ENCODE results near the gene KRT75. TPM values are rescaled to one million over a fixed set of nuclear protein-coding genes. Genes with fewer than 3 reads are reported as not detected.

Gene KRT75
- total RNA-seq, 1 experiment from 2014 or later: not detected

DNA sequence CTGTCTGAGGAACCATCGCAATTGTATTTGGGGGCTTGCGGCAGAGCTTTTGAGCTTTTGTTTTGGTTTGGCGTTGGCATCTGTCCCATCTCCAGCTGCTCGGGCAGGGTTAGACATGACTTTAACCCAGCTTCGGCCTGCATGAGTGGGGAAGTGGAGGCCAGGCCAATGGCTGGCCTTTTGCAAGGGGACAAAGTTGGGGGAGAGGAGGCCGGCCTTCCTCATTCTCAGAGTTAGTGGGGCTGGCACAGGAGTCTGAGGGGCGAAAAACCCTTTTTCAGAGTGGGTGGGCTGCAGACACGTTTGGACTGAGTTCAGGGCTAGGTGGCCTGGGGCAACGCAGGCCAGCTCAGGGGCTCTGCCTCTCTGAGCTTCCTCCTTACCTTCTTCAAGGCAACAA lies 33.3 kb downstream of the KRT75 start (continued):
- TF ChIP-seq, protein P1, sequence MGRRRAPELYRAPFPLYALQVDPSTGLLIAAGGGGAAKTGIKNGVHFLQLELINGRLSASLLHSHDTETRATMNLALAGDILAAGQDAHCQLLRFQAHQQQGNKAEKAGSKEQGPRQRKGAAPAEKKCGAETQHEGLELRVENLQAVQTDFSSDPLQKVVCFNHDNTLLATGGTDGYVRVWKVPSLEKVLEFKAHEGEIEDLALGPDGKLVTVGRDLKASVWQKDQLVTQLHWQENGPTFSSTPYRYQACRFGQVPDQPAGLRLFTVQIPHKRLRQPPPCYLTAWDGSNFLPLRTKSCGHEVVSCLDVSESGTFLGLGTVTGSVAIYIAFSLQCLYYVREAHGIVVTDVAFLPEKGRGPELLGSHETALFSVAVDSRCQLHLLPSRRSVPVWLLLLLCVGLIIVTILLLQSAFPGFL (CRISPR knock-in tag; IDR thresholded peaks at IDR 0.05; ENCODE audit: borderline replicate concordance): no peak

DNA sequence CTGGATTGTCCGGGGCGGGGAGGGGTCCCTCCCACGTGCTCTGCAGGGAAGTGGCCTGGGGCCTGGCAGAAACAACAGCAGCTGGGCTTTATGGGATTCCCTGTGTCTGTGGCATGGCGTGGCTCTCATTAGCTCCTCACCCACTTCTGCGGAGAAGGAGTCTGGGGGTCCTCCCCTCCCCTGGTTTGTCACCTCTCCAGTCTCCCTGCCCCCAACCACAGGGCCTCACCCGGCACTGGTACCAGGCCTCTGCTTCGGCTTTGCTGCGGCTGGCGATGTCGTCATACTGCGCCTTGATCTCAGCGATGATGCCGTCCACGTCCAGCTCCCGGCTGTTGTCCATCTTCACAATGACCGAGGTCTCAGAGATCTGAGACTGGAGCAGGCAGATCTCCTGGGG lies 34.4 kb downstream of the KRT75 start:
- ATAC-seq (no peak), DNase-seq (ENCODE audit: low spot score) (no peak)
- Mint-ChIP-seq H3K9me3 (no peaks in the 10 kb centered on the region), H3K27me3 (ENCODE audit: low read depth) (peaks cover 4% of the 10 kb centered on the region; the same call in 1 of the 2 replicates), H3K36me3 (no peaks in the 10 kb centered on the region), H3K4me3 (no peak overlapping the region), H3K27ac (no peak overlapping the region), H3K4me1 (peaks cover 9% of the 10 kb centered on the region)
- ChIA-PET POLR2A (no interaction called here), CTCF (interaction anchor here (1.7 kb wide), 1 partner anchor 581 kb away, joined by 3 read pairs; no protein-coding TSS in a partner anchor)
- TF ChIP-seq CBFB (CRISPR knock-in tag; IDR thresholded peaks at IDR 0.05; ENCODE audit: low read depth) (no peak), NR2C2 (CRISPR knock-in tag; IDR thresholded peaks at IDR 0.05) (no peak), TP53 (CRISPR knock-in tag; IDR thresholded peaks at IDR 0.05) (no peak), HMGA2 (CRISPR knock-in tag; IDR thresholded peaks at IDR 0.05) (no peak)
- TF ChIP-seq, protein P2, sequence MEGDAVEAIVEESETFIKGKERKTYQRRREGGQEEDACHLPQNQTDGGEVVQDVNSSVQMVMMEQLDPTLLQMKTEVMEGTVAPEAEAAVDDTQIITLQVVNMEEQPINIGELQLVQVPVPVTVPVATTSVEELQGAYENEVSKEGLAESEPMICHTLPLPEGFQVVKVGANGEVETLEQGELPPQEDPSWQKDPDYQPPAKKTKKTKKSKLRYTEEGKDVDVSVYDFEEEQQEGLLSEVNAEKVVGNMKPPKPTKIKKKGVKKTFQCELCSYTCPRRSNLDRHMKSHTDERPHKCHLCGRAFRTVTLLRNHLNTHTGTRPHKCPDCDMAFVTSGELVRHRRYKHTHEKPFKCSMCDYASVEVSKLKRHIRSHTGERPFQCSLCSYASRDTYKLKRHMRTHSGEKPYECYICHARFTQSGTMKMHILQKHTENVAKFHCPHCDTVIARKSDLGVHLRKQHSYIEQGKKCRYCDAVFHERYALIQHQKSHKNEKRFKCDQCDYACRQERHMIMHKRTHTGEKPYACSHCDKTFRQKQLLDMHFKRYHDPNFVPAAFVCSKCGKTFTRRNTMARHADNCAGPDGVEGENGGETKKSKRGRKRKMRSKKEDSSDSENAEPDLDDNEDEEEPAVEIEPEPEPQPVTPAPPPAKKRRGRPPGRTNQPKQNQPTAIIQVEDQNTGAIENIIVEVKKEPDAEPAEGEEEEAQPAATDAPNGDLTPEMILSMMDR (IDR thresholded peaks at IDR 0.05): no peak

DNA sequence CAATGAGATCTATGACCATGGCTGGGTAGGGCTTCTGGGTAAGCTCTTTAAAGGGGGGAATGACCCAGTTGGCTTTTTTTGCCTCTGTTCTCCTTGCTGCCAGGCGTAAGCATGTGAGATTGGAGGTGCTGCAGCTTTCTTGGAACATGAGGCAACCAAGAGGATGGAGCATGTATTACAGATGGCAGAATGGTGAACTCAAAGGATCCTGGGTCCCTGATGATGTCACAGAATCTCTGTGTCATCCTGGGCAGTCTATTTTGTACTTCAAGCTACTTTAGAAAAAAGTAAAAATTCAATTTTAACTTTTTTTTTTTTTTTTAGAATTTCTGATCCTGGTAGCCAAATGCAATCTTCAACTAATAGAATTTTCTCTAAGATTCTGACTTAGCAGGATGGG lies 36.0 kb downstream of the KRT75 start:
- Mint-ChIP-seq H3K27me3 (ENCODE audit: low read depth) (peaks cover 4% of the 10 kb centered on the region; the same call in 1 of the 2 replicates), H3K27ac (no peak overlapping the region), H3K4me3 (no peak overlapping the region), H3K36me3 (no peaks in the 10 kb centered on the region), H3K4me1 (peaks cover 7% of the 10 kb centered on the region), H3K9me3 (no peaks in the 10 kb centered on the region)
- ChIA-PET CTCF (interaction anchor here (1.1 to 1.6 kb wide), 3 partner anchors 25 to 109 kb away, joined by 3 to 7 read pairs (median 4); no protein-coding TSS in a partner anchor), POLR2A (no interaction called here)
- no peak for DNase-seq (ENCODE audit: low spot score)
- ATAC-seq: no peak
- TF ChIP-seq, protein P3, sequence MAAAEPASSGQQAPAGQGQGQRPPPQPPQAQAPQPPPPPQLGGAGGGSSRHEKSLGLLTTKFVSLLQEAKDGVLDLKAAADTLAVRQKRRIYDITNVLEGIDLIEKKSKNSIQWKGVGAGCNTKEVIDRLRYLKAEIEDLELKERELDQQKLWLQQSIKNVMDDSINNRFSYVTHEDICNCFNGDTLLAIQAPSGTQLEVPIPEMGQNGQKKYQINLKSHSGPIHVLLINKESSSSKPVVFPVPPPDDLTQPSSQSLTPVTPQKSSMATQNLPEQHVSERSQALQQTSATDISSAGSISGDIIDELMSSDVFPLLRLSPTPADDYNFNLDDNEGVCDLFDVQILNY (CRISPR knock-in tag; IDR thresholded peaks at IDR 0.05): no peak
- TF ChIP-seq ZNF416 (CRISPR knock-in tag; IDR thresholded peaks at IDR 0.05): no peak
- TF ChIP-seq, protein P4, sequence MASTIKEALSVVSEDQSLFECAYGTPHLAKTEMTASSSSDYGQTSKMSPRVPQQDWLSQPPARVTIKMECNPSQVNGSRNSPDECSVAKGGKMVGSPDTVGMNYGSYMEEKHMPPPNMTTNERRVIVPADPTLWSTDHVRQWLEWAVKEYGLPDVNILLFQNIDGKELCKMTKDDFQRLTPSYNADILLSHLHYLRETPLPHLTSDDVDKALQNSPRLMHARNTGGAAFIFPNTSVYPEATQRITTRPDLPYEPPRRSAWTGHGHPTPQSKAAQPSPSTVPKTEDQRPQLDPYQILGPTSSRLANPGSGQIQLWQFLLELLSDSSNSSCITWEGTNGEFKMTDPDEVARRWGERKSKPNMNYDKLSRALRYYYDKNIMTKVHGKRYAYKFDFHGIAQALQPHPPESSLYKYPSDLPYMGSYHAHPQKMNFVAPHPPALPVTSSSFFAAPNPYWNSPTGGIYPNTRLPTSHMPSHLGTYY (CRISPR knock-in tag; IDR thresholded peaks at IDR 0.05): no peak
- TF ChIP-seq OVOL2 (CRISPR knock-in tag; IDR thresholded peaks at IDR 0.05; ENCODE audit: borderline replicate concordance): no peak
- TF ChIP-seq GRHL2 (CRISPR knock-in tag; IDR thresholded peaks at IDR 0.05; ENCODE audit: insufficient replicate concordance, severe bottlenecking): no peak
- TF ChIP-seq FOXK1 (CRISPR knock-in tag; IDR thresholded peaks at IDR 0.05): no peak
- no peak for TF ChIP-seq ATF1 (CRISPR knock-in tag; IDR thresholded peaks at IDR 0.05)
- no peak for TF ChIP-seq ELF4 (CRISPR knock-in tag; IDR thresholded peaks at IDR 0.05; ENCODE audit: low read depth)
- no peak for TF ChIP-seq ZNF219 (CRISPR knock-in tag; IDR thresholded peaks at IDR 0.05; ENCODE audit: borderline replicate concordance)
- no peak for TF ChIP-seq NFE2L1 (CRISPR knock-in tag; IDR thresholded peaks at IDR 0.05)
- TF ChIP-seq, protein P5, sequence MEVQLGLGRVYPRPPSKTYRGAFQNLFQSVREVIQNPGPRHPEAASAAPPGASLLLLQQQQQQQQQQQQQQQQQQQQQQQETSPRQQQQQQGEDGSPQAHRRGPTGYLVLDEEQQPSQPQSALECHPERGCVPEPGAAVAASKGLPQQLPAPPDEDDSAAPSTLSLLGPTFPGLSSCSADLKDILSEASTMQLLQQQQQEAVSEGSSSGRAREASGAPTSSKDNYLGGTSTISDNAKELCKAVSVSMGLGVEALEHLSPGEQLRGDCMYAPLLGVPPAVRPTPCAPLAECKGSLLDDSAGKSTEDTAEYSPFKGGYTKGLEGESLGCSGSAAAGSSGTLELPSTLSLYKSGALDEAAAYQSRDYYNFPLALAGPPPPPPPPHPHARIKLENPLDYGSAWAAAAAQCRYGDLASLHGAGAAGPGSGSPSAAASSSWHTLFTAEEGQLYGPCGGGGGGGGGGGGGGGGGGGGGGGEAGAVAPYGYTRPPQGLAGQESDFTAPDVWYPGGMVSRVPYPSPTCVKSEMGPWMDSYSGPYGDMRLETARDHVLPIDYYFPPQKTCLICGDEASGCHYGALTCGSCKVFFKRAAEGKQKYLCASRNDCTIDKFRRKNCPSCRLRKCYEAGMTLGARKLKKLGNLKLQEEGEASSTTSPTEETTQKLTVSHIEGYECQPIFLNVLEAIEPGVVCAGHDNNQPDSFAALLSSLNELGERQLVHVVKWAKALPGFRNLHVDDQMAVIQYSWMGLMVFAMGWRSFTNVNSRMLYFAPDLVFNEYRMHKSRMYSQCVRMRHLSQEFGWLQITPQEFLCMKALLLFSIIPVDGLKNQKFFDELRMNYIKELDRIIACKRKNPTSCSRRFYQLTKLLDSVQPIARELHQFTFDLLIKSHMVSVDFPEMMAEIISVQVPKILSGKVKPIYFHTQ (CRISPR knock-in tag; IDR thresholded peaks at IDR 0.05): no peak
- TF ChIP-seq, protein P6, sequence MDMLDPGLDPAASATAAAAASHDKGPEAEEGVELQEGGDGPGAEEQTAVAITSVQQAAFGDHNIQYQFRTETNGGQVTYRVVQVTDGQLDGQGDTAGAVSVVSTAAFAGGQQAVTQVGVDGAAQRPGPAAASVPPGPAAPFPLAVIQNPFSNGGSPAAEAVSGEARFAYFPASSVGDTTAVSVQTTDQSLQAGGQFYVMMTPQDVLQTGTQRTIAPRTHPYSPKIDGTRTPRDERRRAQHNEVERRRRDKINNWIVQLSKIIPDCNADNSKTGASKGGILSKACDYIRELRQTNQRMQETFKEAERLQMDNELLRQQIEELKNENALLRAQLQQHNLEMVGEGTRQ (CRISPR knock-in tag; IDR thresholded peaks at IDR 0.05): no peak
- no peak for TF ChIP-seq ZNF263 (CRISPR knock-in tag; IDR thresholded peaks at IDR 0.05; ENCODE audit: low read depth)
- no peak for TF ChIP-seq ZNF138 (CRISPR knock-in tag; conservative IDR thresholded peaks at IDR 0.05)
- no peak for TF ChIP-seq ESRRA (CRISPR knock-in tag; IDR thresholded peaks at IDR 0.05; ENCODE audit: borderline replicate concordance)
- TF ChIP-seq, protein P7, sequence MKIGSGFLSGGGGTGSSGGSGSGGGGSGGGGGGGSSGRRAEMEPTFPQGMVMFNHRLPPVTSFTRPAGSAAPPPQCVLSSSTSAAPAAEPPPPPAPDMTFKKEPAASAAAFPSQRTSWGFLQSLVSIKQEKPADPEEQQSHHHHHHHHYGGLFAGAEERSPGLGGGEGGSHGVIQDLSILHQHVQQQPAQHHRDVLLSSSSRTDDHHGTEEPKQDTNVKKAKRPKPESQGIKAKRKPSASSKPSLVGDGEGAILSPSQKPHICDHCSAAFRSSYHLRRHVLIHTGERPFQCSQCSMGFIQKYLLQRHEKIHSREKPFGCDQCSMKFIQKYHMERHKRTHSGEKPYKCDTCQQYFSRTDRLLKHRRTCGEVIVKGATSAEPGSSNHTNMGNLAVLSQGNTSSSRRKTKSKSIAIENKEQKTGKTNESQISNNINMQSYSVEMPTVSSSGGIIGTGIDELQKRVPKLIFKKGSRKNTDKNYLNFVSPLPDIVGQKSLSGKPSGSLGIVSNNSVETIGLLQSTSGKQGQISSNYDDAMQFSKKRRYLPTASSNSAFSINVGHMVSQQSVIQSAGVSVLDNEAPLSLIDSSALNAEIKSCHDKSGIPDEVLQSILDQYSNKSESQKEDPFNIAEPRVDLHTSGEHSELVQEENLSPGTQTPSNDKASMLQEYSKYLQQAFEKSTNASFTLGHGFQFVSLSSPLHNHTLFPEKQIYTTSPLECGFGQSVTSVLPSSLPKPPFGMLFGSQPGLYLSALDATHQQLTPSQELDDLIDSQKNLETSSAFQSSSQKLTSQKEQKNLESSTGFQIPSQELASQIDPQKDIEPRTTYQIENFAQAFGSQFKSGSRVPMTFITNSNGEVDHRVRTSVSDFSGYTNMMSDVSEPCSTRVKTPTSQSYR (CRISPR knock-in tag; IDR thresholded peaks at IDR 0.05): no peak
- no peak for TF ChIP-seq JUN (CRISPR knock-in tag; IDR thresholded peaks at IDR 0.05)
